ENCODE data around the gene ZNF134.
A peak's percentile ranks its signal among the peaks of the same experiment; 100 is the strongest.

The ZNF134 gene

GRCh38 chr19:57656346-57656745 is 42.3 kb downstream of the ZNF134 start:
- no peak for DNase-seq (ENCODE audit: insufficient read length, low spot score)
- FAIRE-seq: no peak
- no peak for TF ChIP-seq POLR2A (IDR thresholded peaks at IDR 0.05; ENCODE audit: low read depth, low read length)

GRCh38 chr19:57664269-57665127 is 50.5 kb downstream of the ZNF134 start:
- TF ChIP-seq POLR2A (IDR thresholded peaks at IDR 0.05; ENCODE audit: low read depth, low read length): peak; percentile 58; the same call in 1 of the 2 replicates
- FAIRE-seq (no peak), DNase-seq (ENCODE audit: insufficient read length, low spot score) (peak; percentile 76)

GRCh38 chr19:57665261-57665806 is 51.3 kb downstream of the ZNF134 start:
- FAIRE-seq (no peak), DNase-seq (ENCODE audit: insufficient read length, low spot score) (no peak)
- TF ChIP-seq POLR2A (IDR thresholded peaks at IDR 0.05; ENCODE audit: low read depth, low read length): no peak

- no peak for TF ChIP-seq POLR2A (IDR thresholded peaks at IDR 0.05; ENCODE audit: low read depth, low read length)
- FAIRE-seq: no peak
- no peak for DNase-seq (ENCODE audit: insufficient read length, low spot score)
Measured at GRCh38 chr19:57667228-57667627, 53.2 kb downstream of the ZNF134 start.

GRCh38 chr19:57668635-57669034 is 54.6 kb downstream of the ZNF134 start, which contains the start of gene ZSCAN4:
Gene ZSCAN4 (plus strand): TSS chr19:57668935. CDS start chr19:57676146, 7,211 bp downstream.
- FAIRE-seq (no peak), DNase-seq (ENCODE audit: insufficient read length, low spot score) (no peak)
- TF ChIP-seq POLR2A (IDR thresholded peaks at IDR 0.05; ENCODE audit: low read depth, low read length): no peak

- no peak for DNase-seq (ENCODE audit: insufficient read length, low spot score)
- FAIRE-seq: no peak
- no peak for TF ChIP-seq POLR2A (IDR thresholded peaks at IDR 0.05; ENCODE audit: low read depth, low read length)
Measured at GRCh38 chr19:57671124-57671895, 57.3 kb downstream of the ZNF134 start.

- FAIRE-seq (no peak), DNase-seq (ENCODE audit: insufficient read length, low spot score) (no peak)
- no peak for TF ChIP-seq POLR2A (IDR thresholded peaks at IDR 0.05; ENCODE audit: low read depth, low read length)
Measured at GRCh38 chr19:57672466-57672865, 58.4 kb downstream of the ZNF134 start.
